H1 (cell line): ENCODE results near the gene BET1L.

Experiments used
- ASH2L ChIP-seq: fragments of 200-600, 300-600 bp; sonication (generic); IDR thresholded peaks from one replicate; pipeline ENCODE4 v1.7.1; 2017; ENCODE audit warnings: low read length
- EP300 ChIP-seq, 2 experiments: IDR thresholded peaks; 1 replicate in 1 of 2; 2 replicates in 1 of 2; pipeline ENCODE4 v1.6.1; 2011 to 2012; ENCODE audit warnings: low read depth in 2 of 2, low read length in 2 of 2, mild to moderate bottlenecking in 2 of 2, borderline replicate concordance in 1 of 2, inconsistent platforms in 1 of 2, moderate library complexity in 1 of 2
- EZH2 ChIP-seq: fragments of 200-600 bp; sonication (generic); IDR thresholded peaks from 2 replicates; pipeline ENCODE4 v1.7.1; 2012; ENCODE audit warnings: low read depth, mild to moderate bottlenecking, moderate library complexity, low read length, inconsistent platforms; ENCODE audit not compliant: severe bottlenecking
- SIN3A ChIP-seq, 2 experiments: IDR thresholded peaks in 1 of 2; conservative IDR thresholded peaks in 1 of 2; 2 replicates each; pipeline ENCODE4 v1.6.1; 2011 to 2012; ENCODE audit warnings: low read length in 2 of 2, improper control_type of control experiment in 1 of 2, low read depth in 1 of 2, mild to moderate bottlenecking in 1 of 2
- ZNF274 ChIP-seq: IDR thresholded peaks from 2 replicates; pipeline ENCODE4 v1.7.0; 2012; ENCODE audit warnings: low read length, borderline replicate concordance; ENCODE audit errors: extremely low read depth

DNA sequence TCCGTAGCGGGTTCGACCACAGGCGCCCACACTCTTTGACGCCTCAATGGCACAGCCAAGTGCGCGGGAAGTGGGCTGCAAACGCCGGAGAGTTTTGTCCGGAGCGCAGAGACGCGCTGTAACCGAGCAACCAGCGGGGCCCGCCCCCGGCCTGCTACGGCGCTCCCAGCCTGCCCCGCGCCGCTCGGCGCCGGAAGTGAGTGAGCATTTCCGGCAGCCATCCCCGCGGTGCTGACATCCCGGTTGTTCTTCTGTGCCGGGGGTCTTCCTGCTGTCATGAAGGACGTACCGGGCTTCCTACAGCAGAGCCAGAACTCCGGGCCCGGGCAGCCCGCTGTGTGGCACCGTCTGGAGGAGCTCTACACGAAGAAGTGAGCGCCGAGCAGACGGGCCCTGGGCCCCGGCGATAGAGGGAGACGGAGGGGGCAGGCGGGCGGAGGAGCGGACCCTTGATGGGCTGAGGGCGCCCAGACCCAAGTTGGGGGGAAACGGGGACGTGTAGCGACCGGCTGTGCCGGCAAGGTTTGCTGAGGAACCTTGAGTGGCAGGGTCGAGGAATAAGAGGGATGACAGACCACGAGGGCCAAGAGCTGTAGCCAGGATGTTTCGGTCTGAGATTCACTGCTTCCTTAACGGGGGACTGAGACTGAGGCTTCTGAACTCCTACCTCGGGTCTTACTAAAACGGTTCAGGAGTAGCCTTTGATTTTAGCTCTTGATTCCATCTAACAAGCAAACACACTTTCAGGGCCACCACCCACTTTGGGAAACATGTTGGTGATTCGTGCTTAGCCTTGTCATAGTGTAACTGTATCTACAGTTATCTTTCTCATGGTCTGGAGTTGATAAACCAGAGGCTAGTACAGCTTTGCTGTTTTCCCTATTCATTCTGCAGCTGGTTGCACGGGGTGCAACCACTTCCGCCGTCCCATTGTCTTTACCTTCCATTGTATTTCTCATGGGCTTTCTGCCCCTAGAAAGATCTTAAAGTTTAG is 29.9 kb upstream of the BET1L start, which contains the start of gene PSMD13:
- TF ChIP-seq SIN3A (conservative IDR thresholded peaks at IDR 0.05 in 1 of 2, IDR thresholded peaks at IDR 0.05 in 1 of 2; ENCODE audit: low read depth in 1 of 2, low read length in 2 of 2) = peak in 1 of 2 experiments; percentile 98; a peak in 3 of 4 replicates
- no peak for TF ChIP-seq EP300 (IDR thresholded peaks at IDR 0.05; ENCODE audit: borderline replicate concordance in 1 of 2, low read depth in 2 of 2, low read length in 2 of 2)
- no peak for TF ChIP-seq ZNF274
- no peak for TF ChIP-seq ASH2L
- TF ChIP-seq EZH2 = no peak
